Measurements from ENCODE around the gene SLC6A3. TPM values are rescaled to one million over a fixed set of nuclear protein-coding genes. Genes with fewer than 3 reads are reported as not detected.
"Not testable (repeated sequence)": the region's sequence is repeated elsewhere in the genome, so short reads cannot be mapped to it uniquely, and the experiment has no call there.

SLC6A3 gene
- polyA plus RNA-seq, 4 donors: 0.03 to 0.30 TPM; not detected in 2

DNA sequence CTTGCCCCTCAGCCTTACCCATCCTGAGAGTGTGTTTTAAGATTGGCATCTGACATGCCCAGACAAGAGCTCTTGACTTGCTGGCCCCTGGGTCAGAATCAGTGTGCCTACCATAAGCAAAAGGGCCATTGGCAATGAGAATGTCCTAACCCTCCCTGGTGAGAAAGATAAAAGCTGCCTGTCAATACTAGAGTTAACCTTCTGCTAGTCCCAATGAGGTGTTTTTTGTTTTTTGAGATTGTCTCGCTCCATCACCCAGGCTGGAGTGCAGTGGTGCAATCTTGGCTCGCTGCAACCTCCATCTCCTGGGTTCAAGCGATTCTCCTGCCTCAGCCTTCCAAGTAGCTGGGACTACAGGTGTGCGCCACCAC lies 73.3 kb downstream of the SLC6A3 start:
- not testable (repeated sequence) for H3K36me3 ChIP-seq (ENCODE audit: control insufficient read depth in 3 of 3, insufficient read depth in 2 of 3, low read depth in 1 of 3, low read length in 3 of 3); DNase-seq; H3K27ac ChIP-seq (ENCODE audit: low read depth in 1 of 3, low read length in 2 of 3); H3K4me3 ChIP-seq (ENCODE audit: low read depth in 1 of 3, low read length in 3 of 3); H3K9me3 ChIP-seq (ENCODE audit: control insufficient read depth in 2 of 2, insufficient read depth in 1 of 2, low read depth in 1 of 2, low read length in 1 of 2); H3K4me1 ChIP-seq (ENCODE audit: control insufficient read depth in 3 of 3, insufficient read depth in 2 of 3, low read depth in 1 of 3, low read length in 2 of 3); FAIRE-seq
- H3K27me3 ChIP-seq (ENCODE audit: control insufficient read depth in 3 of 3, insufficient read depth in 3 of 3, low read length in 3 of 3): peaks cover 0 to 21% (median 0%) of the 10 kb centered on the region in 3 donors
- 93 to 96% (median 94%) methylated on average over 4 of the region's 4 CpGs for WGBS, 3 donors

- H3K4me1 ChIP-seq (ENCODE audit: control insufficient read depth in 3 of 3, insufficient read depth in 2 of 3, low read depth in 1 of 3, low read length in 2 of 3): no peaks in the 10 kb centered on the region
- no peak overlapping the region for H3K27ac ChIP-seq (ENCODE audit: low read depth in 1 of 3, low read length in 2 of 3)
- no peaks in the 10 kb centered on the region for H3K36me3 ChIP-seq (ENCODE audit: control insufficient read depth in 3 of 3, insufficient read depth in 2 of 3, low read depth in 1 of 3, low read length in 3 of 3)
- H3K4me3 ChIP-seq (ENCODE audit: low read depth in 1 of 3, low read length in 3 of 3): no peak overlapping the region
- DNase-seq: no peak
- peaks cover 0 to 24% (median 0%) of the 10 kb centered on the region in 3 donors for H3K27me3 ChIP-seq (ENCODE audit: control insufficient read depth in 3 of 3, insufficient read depth in 3 of 3, low read length in 3 of 3)
- FAIRE-seq: no peak
- 79 to 90% (median 84%) methylated on average over 13 of the region's 13 CpGs for WGBS, 3 donors
- no peaks in the 10 kb centered on the region for H3K9me3 ChIP-seq (ENCODE audit: control insufficient read depth in 2 of 2, insufficient read depth in 1 of 2, low read depth in 1 of 2, low read length in 1 of 2)
Observed at GRCh38 chr5:1371218-1371971, 73.8 kb downstream of the SLC6A3 start.

- 85 to 94% (median 85%) methylated on average over 7 of the region's 7 CpGs for WGBS, 3 donors
- Histone ChIP-seq H3K27ac (ENCODE audit: low read depth in 1 of 3, low read length in 2 of 3) (no peak overlapping the region), H3K27me3 (ENCODE audit: control insufficient read depth in 3 of 3, insufficient read depth in 3 of 3, low read length in 3 of 3) (peaks cover 0 to 12% (median 0%) of the 10 kb centered on the region in 3 donors), H3K4me1 (ENCODE audit: control insufficient read depth in 3 of 3, insufficient read depth in 2 of 3, low read depth in 1 of 3, low read length in 2 of 3) (no peaks in the 10 kb centered on the region), H3K4me3 (ENCODE audit: low read depth in 1 of 3, low read length in 3 of 3) (no peak overlapping the region), H3K36me3 (ENCODE audit: control insufficient read depth in 3 of 3, insufficient read depth in 2 of 3, low read depth in 1 of 3, low read length in 3 of 3) (no peaks in the 10 kb centered on the region), H3K9me3 (ENCODE audit: control insufficient read depth in 2 of 2, insufficient read depth in 1 of 2, low read depth in 1 of 2, low read length in 1 of 2) (no peaks in the 10 kb centered on the region)
- no peak for FAIRE-seq
- no peak for DNase-seq
Observed at GRCh38 chr5:1370006-1370405, 75.2 kb downstream of the SLC6A3 start.

DNA sequence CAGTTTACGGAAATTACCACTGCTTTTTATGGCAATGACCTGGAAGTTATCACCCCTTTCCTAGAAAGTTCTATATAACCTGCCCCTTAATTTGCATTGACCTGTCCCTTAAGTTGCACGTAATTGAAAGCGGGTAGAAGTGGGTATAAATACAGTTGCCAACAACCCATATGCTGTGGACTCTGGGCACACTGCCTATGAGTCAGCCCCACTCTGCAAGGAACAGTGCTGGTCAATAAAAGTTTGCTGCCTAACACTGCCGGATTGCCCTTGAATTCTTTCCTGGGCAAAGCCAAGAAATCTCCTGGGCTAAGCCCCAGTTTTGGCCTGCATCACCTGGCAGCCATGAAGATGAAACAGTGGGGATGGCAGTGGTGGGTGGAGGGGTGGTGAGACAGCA lies 76.5 kb downstream of the SLC6A3 start:
- no peaks in the 10 kb centered on the region for H3K36me3 ChIP-seq (ENCODE audit: control insufficient read depth in 3 of 3, insufficient read depth in 2 of 3, low read depth in 1 of 3, low read length in 3 of 3)
- no peak overlapping the region for H3K27ac ChIP-seq (ENCODE audit: low read depth in 1 of 3, low read length in 2 of 3)
- H3K27me3 ChIP-seq (ENCODE audit: control insufficient read depth in 3 of 3, insufficient read depth in 3 of 3, low read length in 3 of 3): peaks cover 0 to 12% (median 4%) of the 10 kb centered on the region in 3 donors
- FAIRE-seq (no peak), DNase-seq (peak in 1 of 2 donors; percentile 74)
- no peaks in the 10 kb centered on the region for H3K4me1 ChIP-seq (ENCODE audit: control insufficient read depth in 3 of 3, insufficient read depth in 2 of 3, low read depth in 1 of 3, low read length in 2 of 3)
- WGBS, 3 donors: 28 to 71% (median 40%) methylated on average over 4 of the region's 4 CpGs
- H3K9me3 ChIP-seq (ENCODE audit: control insufficient read depth in 2 of 2, insufficient read depth in 1 of 2, low read depth in 1 of 2, low read length in 1 of 2): no peaks in the 10 kb centered on the region
- no peak overlapping the region for H3K4me3 ChIP-seq (ENCODE audit: low read depth in 1 of 3, low read length in 3 of 3)

DNA sequence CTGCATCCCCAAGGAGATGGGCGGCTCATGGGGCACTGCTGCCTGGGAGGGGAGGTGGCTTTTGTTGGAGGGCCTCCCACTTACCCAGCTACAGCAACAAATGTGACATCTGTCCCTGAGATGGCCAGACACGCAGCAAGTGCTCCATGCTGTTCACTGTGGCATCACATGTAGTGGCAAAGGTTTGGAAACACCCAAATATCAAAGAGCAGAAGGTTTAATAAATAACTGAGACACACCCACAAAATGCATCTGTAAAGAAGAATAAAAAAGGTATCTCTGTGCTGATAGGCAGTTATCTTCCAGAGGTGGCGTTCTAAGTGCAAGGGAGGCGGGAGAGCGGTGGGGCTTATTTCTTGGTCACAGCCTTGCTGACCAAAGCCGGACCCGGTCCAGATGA lies 77.0 kb downstream of the SLC6A3 start:
- H3K9me3 ChIP-seq (ENCODE audit: control insufficient read depth in 2 of 2, insufficient read depth in 1 of 2, low read depth in 1 of 2, low read length in 1 of 2): no peaks in the 10 kb centered on the region
- peaks cover 0 to 15% (median 9%) of the 10 kb centered on the region in 3 donors for H3K27me3 ChIP-seq (ENCODE audit: control insufficient read depth in 3 of 3, insufficient read depth in 3 of 3, low read length in 3 of 3)
- no peaks in the 10 kb centered on the region for H3K4me1 ChIP-seq (ENCODE audit: control insufficient read depth in 3 of 3, insufficient read depth in 2 of 3, low read depth in 1 of 3, low read length in 2 of 3)
- H3K4me3 ChIP-seq (ENCODE audit: low read depth in 1 of 3, low read length in 3 of 3): no peak overlapping the region
- H3K36me3 ChIP-seq (ENCODE audit: control insufficient read depth in 3 of 3, insufficient read depth in 2 of 3, low read depth in 1 of 3, low read length in 3 of 3): no peaks in the 10 kb centered on the region
- 16 to 66% (median 53%) methylated on average over 7 of the region's 7 CpGs for WGBS, 3 donors
- FAIRE-seq: no peak
- no peak overlapping the region for H3K27ac ChIP-seq (ENCODE audit: low read depth in 1 of 3, low read length in 2 of 3)
- peak in 1 of 2 donors; percentile 59 for DNase-seq

GRCh38 chr5:1367149-1367548 lies 78.1 kb downstream of the SLC6A3 start:
- Histone ChIP-seq H3K9me3 (ENCODE audit: control insufficient read depth in 2 of 2, insufficient read depth in 1 of 2, low read depth in 1 of 2, low read length in 1 of 2) (no peaks in the 10 kb centered on the region), H3K36me3 (ENCODE audit: control insufficient read depth in 3 of 3, insufficient read depth in 2 of 3, low read depth in 1 of 3, low read length in 3 of 3) (no peaks in the 10 kb centered on the region), H3K27ac (ENCODE audit: low read depth in 1 of 3, low read length in 2 of 3) (no peak overlapping the region), H3K4me1 (ENCODE audit: control insufficient read depth in 3 of 3, insufficient read depth in 2 of 3, low read depth in 1 of 3, low read length in 2 of 3) (no peaks in the 10 kb centered on the region), H3K27me3 (ENCODE audit: control insufficient read depth in 3 of 3, insufficient read depth in 3 of 3, low read length in 3 of 3) (peaks cover 0 to 15% (median 9%) of the 10 kb centered on the region in 3 donors), H3K4me3 (ENCODE audit: low read depth in 1 of 3, low read length in 3 of 3) (no peak overlapping the region)
- FAIRE-seq: no peak
- DNase-seq: no peak
- WGBS, 3 donors: 73 to 79% (median 78%) methylated on average over 7 of the region's 7 CpGs

DNA sequence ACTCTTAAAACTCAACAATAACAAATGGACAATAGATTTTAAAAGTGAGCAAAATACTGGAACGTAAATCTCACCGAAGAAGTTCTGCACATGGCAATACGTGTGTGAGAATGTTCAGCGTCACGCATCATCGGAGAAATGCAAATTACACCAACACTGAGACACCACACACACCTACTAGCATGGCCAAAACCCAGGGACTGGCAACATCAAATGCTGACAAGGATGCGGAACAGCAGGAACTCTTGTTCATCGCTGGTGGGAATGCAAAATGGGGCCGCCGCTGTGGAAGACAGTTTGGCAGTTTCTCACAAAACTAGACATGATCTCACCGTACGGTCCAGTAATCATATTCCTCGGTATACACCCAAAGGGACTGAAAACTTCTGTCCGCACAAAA lies 78.7 kb downstream of the SLC6A3 start:
- FAIRE-seq: no peak
- DNase-seq: no peak
- H3K27me3 ChIP-seq (ENCODE audit: control insufficient read depth in 3 of 3, insufficient read depth in 3 of 3, low read length in 3 of 3): peaks cover 0 to 12% (median 9%) of the 10 kb centered on the region in 3 donors
- no peak overlapping the region for H3K27ac ChIP-seq (ENCODE audit: low read depth in 1 of 3, low read length in 2 of 3)
- no peaks in the 10 kb centered on the region for H3K4me1 ChIP-seq (ENCODE audit: control insufficient read depth in 3 of 3, insufficient read depth in 2 of 3, low read depth in 1 of 3, low read length in 2 of 3)
- no peaks in the 10 kb centered on the region for H3K36me3 ChIP-seq (ENCODE audit: control insufficient read depth in 3 of 3, insufficient read depth in 2 of 3, low read depth in 1 of 3, low read length in 3 of 3)
- 90 to 91% (median 91%) methylated on average over 14 of the region's 14 CpGs for WGBS, 3 donors
- no peak overlapping the region for H3K4me3 ChIP-seq (ENCODE audit: low read depth in 1 of 3, low read length in 3 of 3)
- H3K9me3 ChIP-seq (ENCODE audit: control insufficient read depth in 2 of 2, insufficient read depth in 1 of 2, low read depth in 1 of 2, low read length in 1 of 2): no peaks in the 10 kb centered on the region

GRCh38 chr5:1364211-1364610 lies 81.0 kb downstream of the SLC6A3 start:
- H3K36me3 ChIP-seq (ENCODE audit: control insufficient read depth in 3 of 3, insufficient read depth in 2 of 3, low read depth in 1 of 3, low read length in 3 of 3): no peaks in the 10 kb centered on the region
- H3K9me3 ChIP-seq (ENCODE audit: control insufficient read depth in 2 of 2, insufficient read depth in 1 of 2, low read depth in 1 of 2, low read length in 1 of 2): no peaks in the 10 kb centered on the region
- no peaks in the 10 kb centered on the region for H3K4me1 ChIP-seq (ENCODE audit: control insufficient read depth in 3 of 3, insufficient read depth in 2 of 3, low read depth in 1 of 3, low read length in 2 of 3)
- peaks cover 0 to 14% (median 11%) of the 10 kb centered on the region in 3 donors for H3K27me3 ChIP-seq (ENCODE audit: control insufficient read depth in 3 of 3, insufficient read depth in 3 of 3, low read length in 3 of 3)
- no peak overlapping the region for H3K4me3 ChIP-seq (ENCODE audit: low read depth in 1 of 3, low read length in 3 of 3)
- no peak for DNase-seq
- FAIRE-seq: no peak
- no peak overlapping the region for H3K27ac ChIP-seq (ENCODE audit: low read depth in 1 of 3, low read length in 2 of 3)
- 60 to 69% (median 68%) methylated on average over 9 of the region's 9 CpGs for WGBS, 3 donors

DNA sequence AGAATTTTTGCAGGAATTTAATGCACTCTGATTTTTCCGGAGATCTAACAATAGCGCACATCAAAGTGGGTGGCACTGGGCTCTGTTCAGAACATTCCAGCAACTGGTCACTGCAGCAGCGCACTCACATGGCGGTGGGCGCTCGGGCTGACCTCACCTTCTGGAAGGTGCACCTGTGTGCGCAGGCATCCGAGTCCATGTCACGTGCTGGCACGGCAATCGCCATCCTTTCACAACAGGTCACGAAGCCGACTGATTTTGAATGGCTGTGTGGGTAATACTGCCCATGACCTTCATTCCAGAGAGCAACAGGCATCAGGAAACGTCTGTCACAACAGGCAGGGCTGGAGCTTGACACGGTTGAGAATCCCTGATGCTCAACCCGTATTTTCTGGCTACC lies 81.7 kb downstream of the SLC6A3 start:
- no peak overlapping the region for H3K27ac ChIP-seq (ENCODE audit: low read depth in 1 of 3, low read length in 2 of 3)
- no peaks in the 10 kb centered on the region for H3K36me3 ChIP-seq (ENCODE audit: control insufficient read depth in 3 of 3, insufficient read depth in 2 of 3, low read depth in 1 of 3, low read length in 3 of 3)
- FAIRE-seq (no peak), DNase-seq (no peak)
- no peaks in the 10 kb centered on the region for H3K9me3 ChIP-seq (ENCODE audit: control insufficient read depth in 2 of 2, insufficient read depth in 1 of 2, low read depth in 1 of 2, low read length in 1 of 2)
- 77 to 81% (median 78%) methylated on average over 16 of the region's 16 CpGs for WGBS, 3 donors
- H3K27me3 ChIP-seq (ENCODE audit: control insufficient read depth in 3 of 3, insufficient read depth in 3 of 3, low read length in 3 of 3): peaks cover 0 to 16% (median 11%) of the 10 kb centered on the region in 3 donors
- H3K4me3 ChIP-seq (ENCODE audit: low read depth in 1 of 3, low read length in 3 of 3): no peak overlapping the region
- no peaks in the 10 kb centered on the region for H3K4me1 ChIP-seq (ENCODE audit: control insufficient read depth in 3 of 3, insufficient read depth in 2 of 3, low read depth in 1 of 3, low read length in 2 of 3)

All from small intestine (tissue), 7 donors.